ENCODE measurements around the gene HLCS. TPM values are rescaled to one million over a fixed set of nuclear protein-coding genes. Genes with fewer than 3 reads are reported as not detected.

Gene HLCS
- total RNA-seq, 1 experiment from 2014 or later = 12.7 TPM

GRCh38 chr21:36820176-36821031, 146.1 kb downstream of the HLCS start:
- no peak overlapping the region for H3K23ac ChIP-seq (ENCODE audit: insufficient read length, low read depth, low read length)
- H4K8ac ChIP-seq (replicated peaks; ENCODE audit: insufficient read length, low read depth, low read length) = no peak overlapping the region
- TF ChIP-seq CTCF (conservative IDR thresholded peaks at IDR 0.05) = no peak
- H3K9me3 Mint-ChIP-seq = no peaks in the 10 kb centered on the region
- H2BK20ac ChIP-seq (ENCODE audit: low read depth, low read length, poor library complexity, severe bottlenecking) = no peak overlapping the region
- H4K20me1 ChIP-seq (ENCODE audit: control insufficient read depth, insufficient read depth, insufficient read length) = no peaks in the 10 kb centered on the region
- WGBS (ENCODE audit: extremely low coverage, insufficient read length, low lambda C conversion rate) = no CpG with 5 or more reads among the region's 27 CpGs
- no peak overlapping the region for H4K91ac ChIP-seq (ENCODE audit: insufficient read length, low read depth, low read length)
- no peak overlapping the region for H2BK12ac ChIP-seq (ENCODE audit: insufficient read length, low read depth, low read length)
- H3K4ac ChIP-seq (ENCODE audit: low read depth, low read length) = no peak overlapping the region
- H2AK5ac ChIP-seq (ENCODE audit: insufficient read length, low read length) = no peak overlapping the region
- H2BK120ac ChIP-seq (ENCODE audit: low read depth, low read length, poor library complexity, severe bottlenecking) = no peak overlapping the region
- no peak overlapping the region for H3K27ac ChIP-seq (ENCODE audit: insufficient read length, low read depth, low read length)
- no peak overlapping the region for H2AFZ ChIP-seq (ENCODE audit: low read length)
- H3T11ph ChIP-seq (ENCODE audit: low read length) = no peak overlapping the region
- no peak overlapping the region for H3K4me2 ChIP-seq (ENCODE audit: insufficient read depth, insufficient read length, low read length)
- no peak overlapping the region for H4K5ac ChIP-seq (ENCODE audit: insufficient read length, low read depth, low read length)
- no peaks in the 10 kb centered on the region for H3K9me3 ChIP-seq (ENCODE audit: control insufficient read depth, low read depth, low read length)
- H3K4me3 Mint-ChIP-seq = no peak overlapping the region
- no peaks in the 10 kb centered on the region for H3K23me2 ChIP-seq (ENCODE audit: insufficient read length, low read depth, low read length, poor library complexity, severe bottlenecking)
- peak; percentile 89 for DNase-seq
- H3K9ac ChIP-seq (ENCODE audit: extremely low read depth, insufficient read length, low read length) = no peak overlapping the region
- no peaks in the 10 kb centered on the region for H3K36me3 Mint-ChIP-seq (ENCODE audit: insufficient read depth in 1 of 3, low read depth in 3 of 3)
- no peak overlapping the region for H3K14ac ChIP-seq (ENCODE audit: insufficient read depth, low read length)
- no peaks in the 10 kb centered on the region for H3K27me3 ChIP-seq (ENCODE audit: insufficient read depth, low read length)
- H3K79me2 ChIP-seq (ENCODE audit: insufficient read depth, low read length) = no peaks in the 10 kb centered on the region
- H3K27ac Mint-ChIP-seq = peak overlapping the region in 1 of 3 experiments; percentile 20; a peak in 1 of 7 replicates
- no peak overlapping the region for H2BK15ac ChIP-seq (ENCODE audit: low read depth, low read length)
- no peak overlapping the region for H3K56ac ChIP-seq (ENCODE audit: insufficient read length, low read depth, low read length)
- H3K27me3 Mint-ChIP-seq (ENCODE audit: low read depth) = no peaks in the 10 kb centered on the region
- H2BK5ac ChIP-seq (ENCODE audit: insufficient read length, low read length) = no peak overlapping the region
- no peaks in the 10 kb centered on the region for H3K79me1 ChIP-seq (ENCODE audit: insufficient read depth, low read depth, low read length, poor library complexity, severe bottlenecking)
- H3K18ac ChIP-seq (ENCODE audit: insufficient read length, low read depth, low read length) = no peak overlapping the region
- no peaks in the 10 kb centered on the region; the same call in 1 of the 2 replicates for H3K4me1 ChIP-seq (ENCODE audit: insufficient read depth, low read length)
- H3K4me1 Mint-ChIP-seq = peaks cover 3 to 13% of the 10 kb centered on the region in 2 experiments; a peak in 2 of 4 replicates

All from H9 (cell line).